Activated CD4-positive, alpha-beta T cell treated with anti-CD3 and anti-CD28 coated beads, Interleukin-2, amount 10 ng/mL, durations not matched to agents 24 days and 14 days (primary cell): Measurements from ENCODE around the gene LHFPL3. TPM values are rescaled to one million over a fixed set of nuclear protein-coding genes. Genes with fewer than 3 reads are reported as not detected.
"Not testable (repeated sequence)": the region's sequence is repeated elsewhere in the genome, so short reads cannot be mapped to it uniquely, and the experiment has no call there.

ENCODE experiments used
- DNase-seq: peaks from one replicate; pipeline ENCODE4 v3.0.0; 2022
- H3K27ac Mint-ChIP-seq: one replicate; pipeline ENCODE4 v1.8.0; 2022; ENCODE audit warnings: mild to moderate bottlenecking, mixed read lengths
- H3K27me3 Mint-ChIP-seq: one replicate; pipeline ENCODE4 v1.8.0; 2022; ENCODE audit warnings: mixed read lengths
- H3K36me3 Mint-ChIP-seq: one replicate; pipeline ENCODE4 v1.8.0; 2022; ENCODE audit warnings: low read depth, mild to moderate bottlenecking, mixed read lengths
- H3K4me1 Mint-ChIP-seq: one replicate; pipeline ENCODE4 v1.8.0; 2021; ENCODE audit warnings: mixed read lengths
- H3K4me3 Mint-ChIP-seq: one replicate; pipeline ENCODE4 v1.8.0; 2022; ENCODE audit warnings: mild to moderate bottlenecking, moderate library complexity, mixed read lengths
- H3K9me3 Mint-ChIP-seq: one replicate; pipeline ENCODE4 v1.8.0; 2021; ENCODE audit warnings: mixed read lengths
- intact Hi-C: fragments of 100-400 bp; cut with micrococcal nuclease; formaldehyde crosslinking; loops from one replicate; pipeline ENCODE4 v1.15.1; 2023
- total RNA-seq: library from RNA; stranded (reverse); gene quantifications from 2 replicates; pipeline ENCODE4 v1.2.3, GENCODE V29; 2022

Gene LHFPL3
- total RNA-seq, 1 donor from 2014 or later = not detected

DNA sequence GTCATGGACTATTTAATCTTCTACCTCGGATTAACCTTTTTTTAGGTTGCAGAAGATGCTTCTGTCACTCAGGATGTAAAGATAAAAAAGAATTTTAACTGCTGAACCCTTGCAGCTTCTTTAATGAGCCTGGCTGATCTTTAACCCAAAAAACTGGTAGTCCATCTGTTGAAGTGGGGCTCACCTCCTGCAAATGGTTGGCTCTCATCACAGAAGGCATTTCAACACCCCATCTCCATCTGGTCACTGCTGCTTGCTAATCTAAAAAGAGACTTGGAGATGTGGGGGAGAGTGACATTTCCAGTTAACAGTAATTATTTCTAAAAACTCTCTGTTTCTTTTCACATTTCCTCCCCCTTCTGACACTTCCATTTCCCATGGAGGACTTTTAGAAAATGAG lies 208.6 kb downstream of the LHFPL3 start:
- no peaks in the 10 kb centered on the region for H3K9me3 Mint-ChIP-seq

DNA sequence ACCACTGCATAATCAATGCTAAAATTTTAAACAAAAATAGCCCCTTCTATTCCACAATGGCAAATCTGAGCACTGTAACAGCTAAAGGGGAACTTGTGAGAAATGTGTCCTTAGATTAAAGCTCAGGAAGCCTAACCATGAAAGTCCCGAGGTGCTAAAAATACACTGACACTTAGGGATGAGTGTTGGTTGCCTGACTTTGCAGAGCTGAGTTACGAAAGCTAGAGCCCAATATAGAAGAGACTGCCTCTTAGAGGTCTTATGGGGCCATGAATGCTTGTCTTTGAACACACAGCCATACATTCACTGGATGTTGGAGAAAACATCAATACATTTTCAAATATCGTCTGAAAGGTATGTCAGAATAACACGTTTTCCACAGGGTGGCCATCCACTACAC lies 209.7 kb downstream of the LHFPL3 start:
- Mint-ChIP-seq H3K9me3 (no peaks in the 10 kb centered on the region), H3K27ac (no peak overlapping the region), H3K4me3 (no peak overlapping the region), H3K36me3 (no peaks in the 10 kb centered on the region), H3K27me3 (no peaks in the 10 kb centered on the region), H3K4me1 (no peaks in the 10 kb centered on the region)
- intact Hi-C loops = no loop called here
- no peak for DNase-seq

More for the DNA sequence above, 208.6 kb downstream of the LHFPL3 start:
- no peak for DNase-seq
- Mint-ChIP-seq H3K27ac (no peak overlapping the region), H3K36me3 (no peaks in the 10 kb centered on the region), H3K4me3 (no peak overlapping the region), H3K4me1 (no peaks in the 10 kb centered on the region), H3K27me3 (no peaks in the 10 kb centered on the region)
- intact Hi-C loops = no loop called here

DNA sequence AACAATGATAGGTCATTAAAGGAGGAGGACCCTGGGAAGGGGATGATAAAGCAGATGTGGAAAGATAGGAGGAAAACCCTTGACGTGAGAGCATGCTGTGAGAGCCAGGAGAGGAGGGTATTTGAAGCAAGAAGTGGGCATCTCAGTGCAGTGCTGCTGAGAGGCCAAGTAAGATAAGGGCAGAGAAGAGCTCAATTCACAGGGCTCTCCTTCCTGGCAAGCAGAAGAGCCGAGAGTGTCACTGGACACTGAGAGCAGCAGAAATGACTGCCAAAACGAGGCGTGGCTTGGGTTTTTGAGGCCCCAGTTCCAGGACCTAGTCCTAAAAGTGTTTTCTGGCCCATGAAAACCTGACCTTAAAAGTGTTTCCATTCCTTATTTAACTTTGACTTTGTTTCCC lies 213.5 kb downstream of the LHFPL3 start:
- intact Hi-C loops = no loop called here
- H3K9me3 Mint-ChIP-seq = no peaks in the 10 kb centered on the region
- H3K4me1 Mint-ChIP-seq = no peaks in the 10 kb centered on the region
- DNase-seq = no peak
- H3K36me3 Mint-ChIP-seq = no peaks in the 10 kb centered on the region
- H3K4me3 Mint-ChIP-seq = no peak overlapping the region
- no peak overlapping the region for H3K27ac Mint-ChIP-seq
- H3K27me3 Mint-ChIP-seq = no peaks in the 10 kb centered on the region

DNA sequence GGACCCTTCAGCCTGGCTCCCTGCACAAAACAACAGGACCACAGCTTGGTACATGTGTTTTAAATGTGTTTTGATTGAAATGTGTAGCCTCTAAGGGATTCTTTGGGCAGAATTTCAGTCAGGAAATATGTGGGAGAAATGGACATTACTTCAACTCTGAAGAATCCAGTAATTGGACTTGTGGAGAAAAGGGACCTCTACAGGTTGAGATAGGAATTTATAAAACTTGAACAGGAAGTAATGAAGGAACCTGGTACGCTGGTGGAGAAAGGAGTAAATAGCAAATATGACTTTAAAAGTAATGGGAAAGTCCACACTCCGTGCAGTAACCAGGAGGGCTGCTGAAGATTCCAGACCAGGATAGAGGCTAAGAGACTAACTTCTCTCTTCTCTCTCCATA lies 220.5 kb downstream of the LHFPL3 start:
- Mint-ChIP-seq H3K27ac (no peak overlapping the region), H3K36me3 (no peaks in the 10 kb centered on the region)

DNA sequence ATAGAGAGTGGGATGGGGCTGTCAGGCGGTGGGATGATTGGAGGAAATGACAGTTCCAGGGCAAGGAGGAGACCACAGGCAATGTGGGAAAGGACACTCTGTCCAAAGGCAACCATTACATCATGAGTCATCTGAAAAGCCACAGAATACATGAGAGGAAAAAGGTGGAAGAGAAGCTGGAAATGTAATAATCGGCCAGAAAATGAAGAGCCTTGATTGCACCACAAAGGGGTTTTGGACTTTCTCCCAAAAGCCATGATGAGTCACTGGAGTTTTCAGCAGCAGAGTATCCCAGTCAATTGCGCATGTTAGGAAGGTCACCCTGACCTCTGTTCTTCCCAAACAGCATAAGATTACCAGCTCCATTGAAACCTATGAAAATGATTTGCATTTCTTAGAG lies 222.0 kb downstream of the LHFPL3 start:
- no peak for DNase-seq
- no peak overlapping the region for H3K27ac Mint-ChIP-seq
- no peaks in the 10 kb centered on the region for H3K36me3 Mint-ChIP-seq
- intact Hi-C loops = no loop called here
- H3K9me3 Mint-ChIP-seq = no peaks in the 10 kb centered on the region
- H3K27me3 Mint-ChIP-seq = no peaks in the 10 kb centered on the region
- H3K4me3 Mint-ChIP-seq = no peak overlapping the region
- no peaks in the 10 kb centered on the region for H3K4me1 Mint-ChIP-seq

More for the DNA sequence above, 220.5 kb downstream of the LHFPL3 start:
- intact Hi-C loops = no loop called here
- no peaks in the 10 kb centered on the region for H3K4me1 Mint-ChIP-seq
- no peak overlapping the region for H3K4me3 Mint-ChIP-seq
- H3K27me3 Mint-ChIP-seq = no peaks in the 10 kb centered on the region
- no peak for DNase-seq
- no peaks in the 10 kb centered on the region for H3K9me3 Mint-ChIP-seq

DNA sequence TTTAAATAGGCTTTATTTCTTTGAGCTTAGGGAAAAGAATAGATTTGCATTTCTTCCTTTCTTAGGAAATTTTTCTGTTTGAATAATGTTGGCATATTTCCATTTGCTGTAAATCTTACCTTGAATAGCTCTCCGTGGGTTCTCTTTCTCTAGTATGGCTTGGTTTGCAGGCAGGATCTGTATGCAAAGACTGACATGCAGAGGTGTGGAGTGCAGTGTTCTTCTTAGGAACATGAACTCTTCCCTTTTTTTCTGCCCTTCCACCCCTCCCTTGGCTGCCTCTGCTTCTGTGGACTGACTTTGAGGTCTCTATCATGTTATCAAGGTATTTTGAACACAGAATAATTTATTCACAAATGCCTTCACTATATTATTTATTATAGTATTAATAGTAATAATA lies 222.8 kb downstream of the LHFPL3 start:
- no peaks in the 10 kb centered on the region for H3K27me3 Mint-ChIP-seq
- no peak overlapping the region for H3K4me3 Mint-ChIP-seq
- intact Hi-C loops = no loop called here
- H3K36me3 Mint-ChIP-seq = no peaks in the 10 kb centered on the region
- no peak overlapping the region for H3K27ac Mint-ChIP-seq
- H3K9me3 Mint-ChIP-seq = no peaks in the 10 kb centered on the region
- DNase-seq = no peak
- H3K4me1 Mint-ChIP-seq = no peaks in the 10 kb centered on the region

DNA sequence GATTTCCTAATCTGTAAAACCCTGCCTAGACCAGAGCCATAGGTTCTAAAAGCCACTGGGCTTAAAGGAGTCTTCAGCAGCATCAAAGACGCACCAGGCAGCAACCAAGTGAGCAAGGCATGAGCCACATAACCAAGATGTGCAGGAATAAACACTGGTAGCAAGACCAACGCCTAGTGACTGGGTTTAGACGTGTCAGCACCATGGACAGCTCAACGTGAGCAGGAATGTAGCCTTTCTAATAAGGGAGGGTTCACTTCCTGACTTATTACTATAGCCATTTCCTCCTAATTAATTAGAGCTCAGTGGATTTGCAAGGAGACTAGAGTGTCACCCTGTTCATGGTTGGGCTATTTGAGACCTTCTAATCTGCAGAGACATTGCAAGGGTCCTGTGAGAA lies 223.7 kb downstream of the LHFPL3 start:
- DNase-seq = peak; percentile 77
- Mint-ChIP-seq H3K9me3 (peaks cover 4% of the 10 kb centered on the region), H3K4me3 (no peak overlapping the region), H3K27me3 (no peaks in the 10 kb centered on the region), H3K27ac (no peak overlapping the region), H3K4me1 (no peaks in the 10 kb centered on the region), H3K36me3 (no peaks in the 10 kb centered on the region)
- intact Hi-C loops = no loop called here

DNA sequence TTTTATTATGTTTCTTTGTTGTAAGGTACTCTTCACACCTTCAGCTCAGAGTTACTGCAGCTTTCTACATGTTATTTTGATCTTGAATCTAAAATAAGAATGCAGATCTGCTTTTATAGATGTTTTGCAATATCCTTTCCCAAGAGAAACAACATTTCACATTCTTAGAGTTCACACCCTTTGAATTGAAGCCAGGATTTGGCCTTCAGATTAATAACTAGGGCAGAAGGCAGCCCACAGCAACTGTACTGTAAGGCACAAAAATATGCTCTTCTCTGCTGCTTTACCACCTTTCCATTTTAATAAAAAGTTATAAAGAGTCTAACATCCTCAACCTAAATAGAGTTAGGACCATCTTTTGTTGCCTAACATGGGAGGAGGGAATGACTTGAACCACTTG lies 224.7 kb downstream of the LHFPL3 start:
- no peak overlapping the region for H3K27ac Mint-ChIP-seq
- H3K27me3 Mint-ChIP-seq = no peaks in the 10 kb centered on the region
- no peak overlapping the region for H3K4me3 Mint-ChIP-seq
- H3K4me1 Mint-ChIP-seq = no peaks in the 10 kb centered on the region
- H3K36me3 Mint-ChIP-seq = no peaks in the 10 kb centered on the region
- DNase-seq = no peak
- intact Hi-C loops = no loop called here
- H3K9me3 Mint-ChIP-seq = peaks cover 6% of the 10 kb centered on the region

DNA sequence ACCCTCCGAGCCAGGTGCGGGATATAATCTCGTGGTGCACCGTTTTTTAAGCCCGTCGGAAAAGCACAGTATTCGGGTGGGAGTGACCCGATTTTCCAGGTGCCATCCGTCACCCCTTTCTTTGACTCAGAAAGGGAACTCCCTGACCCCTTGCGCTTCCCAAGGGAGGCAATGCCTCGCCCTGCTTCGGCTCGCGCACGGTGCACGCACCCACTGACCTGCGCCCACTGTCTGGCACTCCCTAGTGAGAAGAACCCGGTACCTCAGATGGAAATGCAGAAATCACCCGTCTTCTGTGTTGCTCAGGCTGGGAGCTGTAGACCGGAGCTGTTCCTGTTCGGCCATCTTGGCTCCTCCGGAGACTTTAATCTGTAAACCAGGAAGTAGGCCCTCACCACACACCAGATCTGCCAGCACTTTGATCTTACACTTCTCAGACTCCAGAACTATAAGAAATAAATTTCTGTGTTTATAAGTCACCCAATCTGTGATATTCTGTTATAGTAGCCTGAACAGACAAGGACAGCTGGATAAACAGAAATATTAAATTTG lies 235.0 kb downstream of the LHFPL3 start:
- H3K9me3 Mint-ChIP-seq, H3K27ac Mint-ChIP-seq, H3K36me3 Mint-ChIP-seq, intact Hi-C loops, DNase-seq, H3K27me3 Mint-ChIP-seq, H3K4me1 Mint-ChIP-seq, H3K4me3 Mint-ChIP-seq: not testable (repeated sequence)

DNA sequence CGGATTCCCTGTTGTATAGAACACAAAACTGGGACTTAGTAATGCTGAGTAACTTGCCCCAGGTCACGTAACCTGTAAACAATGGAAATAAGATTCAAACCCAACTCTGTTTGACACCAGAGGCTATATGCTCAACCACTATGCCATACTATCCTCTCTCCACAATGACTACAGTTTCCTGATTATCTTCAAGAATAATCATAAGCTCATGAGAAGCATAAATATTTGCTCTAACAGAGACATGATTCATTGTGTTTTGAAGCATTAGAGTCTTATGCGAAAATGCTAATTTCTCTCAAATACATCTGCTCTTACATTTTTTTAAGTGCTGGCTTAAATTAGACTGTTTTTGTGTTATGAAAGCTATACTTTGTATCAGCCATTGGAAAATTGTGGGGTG lies 241.3 kb downstream of the LHFPL3 start:
- Mint-ChIP-seq H3K4me1 (no peaks in the 10 kb centered on the region), H3K9me3 (no peaks in the 10 kb centered on the region), H3K36me3 (no peaks in the 10 kb centered on the region), H3K27ac (no peak overlapping the region), H3K27me3 (no peaks in the 10 kb centered on the region), H3K4me3 (no peak overlapping the region)
- intact Hi-C loops = no loop called here
- no peak for DNase-seq

DNA sequence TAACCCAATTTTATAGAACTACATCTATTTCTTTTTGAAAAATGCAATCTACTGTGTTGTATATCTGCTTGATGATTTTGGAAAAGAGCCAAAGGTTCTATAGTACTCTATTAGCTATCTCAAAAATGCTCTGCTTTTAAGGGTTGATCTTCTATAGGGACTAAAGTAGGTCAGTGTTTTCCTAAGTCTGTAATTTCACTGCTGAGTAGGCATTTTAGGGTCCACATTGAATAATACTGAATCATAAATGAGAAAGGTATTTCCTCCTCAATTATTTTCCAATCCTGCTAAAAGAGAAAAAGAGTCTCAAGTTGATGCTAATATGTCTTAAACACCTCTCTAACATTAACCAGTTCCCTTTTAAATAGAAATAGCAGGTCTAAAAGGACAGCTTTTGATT lies 244.2 kb downstream of the LHFPL3 start:
- no peaks in the 10 kb centered on the region for H3K9me3 Mint-ChIP-seq
- H3K27ac Mint-ChIP-seq = no peak overlapping the region
- no peaks in the 10 kb centered on the region for H3K36me3 Mint-ChIP-seq
- H3K27me3 Mint-ChIP-seq = no peaks in the 10 kb centered on the region
- no peak overlapping the region for H3K4me3 Mint-ChIP-seq
- intact Hi-C loops = no loop called here
- no peaks in the 10 kb centered on the region for H3K4me1 Mint-ChIP-seq
- DNase-seq = no peak

DNA sequence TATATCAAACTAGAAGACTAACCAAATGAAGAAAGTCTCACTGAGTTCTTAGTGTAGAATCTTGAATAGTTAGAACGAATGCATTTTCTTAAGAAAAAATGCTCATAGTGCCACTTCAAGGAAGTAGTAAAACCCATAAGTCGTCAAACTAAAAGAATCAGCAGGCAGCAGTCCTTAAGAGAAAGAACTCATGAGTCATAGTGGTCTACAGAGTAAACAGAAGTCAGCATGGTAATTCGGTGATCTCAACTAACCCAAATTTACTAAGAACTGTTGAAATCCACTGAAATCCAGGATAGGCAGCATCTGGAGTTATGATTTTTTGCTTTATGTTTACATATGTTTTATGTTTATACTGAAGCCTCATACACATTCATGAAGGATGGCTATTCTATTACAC lies 256.2 kb downstream of the LHFPL3 start:
- Mint-ChIP-seq H3K4me3 (no peak overlapping the region), H3K4me1 (no peaks in the 10 kb centered on the region), H3K27me3 (no peaks in the 10 kb centered on the region), H3K27ac (no peak overlapping the region), H3K9me3 (no peaks in the 10 kb centered on the region), H3K36me3 (no peaks in the 10 kb centered on the region)
- no peak for DNase-seq
- intact Hi-C loops = no loop called here

DNA sequence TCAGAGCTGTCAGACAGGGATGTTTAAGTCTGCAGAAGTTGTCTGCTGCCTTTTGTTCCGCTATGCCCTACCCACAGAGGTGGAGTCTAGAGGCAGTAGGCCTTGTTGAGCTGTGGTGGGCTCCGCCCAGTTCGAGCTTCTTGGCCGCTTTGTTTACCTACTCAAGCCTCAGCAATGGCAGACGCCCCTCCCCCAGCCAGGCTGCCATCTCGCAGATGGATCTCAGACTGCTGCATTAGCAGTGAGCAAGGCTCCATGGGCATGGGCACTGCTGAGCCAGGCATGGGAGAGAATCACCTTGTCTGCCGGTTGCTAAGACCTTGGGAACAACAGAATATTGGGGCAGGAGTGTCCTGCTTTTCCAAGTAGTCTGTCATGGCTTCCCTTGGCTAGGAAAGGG lies 267.2 kb downstream of the LHFPL3 start:
- H3K9me3 Mint-ChIP-seq, intact Hi-C loops, DNase-seq, H3K36me3 Mint-ChIP-seq, H3K27ac Mint-ChIP-seq, H3K4me1 Mint-ChIP-seq, H3K27me3 Mint-ChIP-seq, H3K4me3 Mint-ChIP-seq: not testable (repeated sequence)

DNA sequence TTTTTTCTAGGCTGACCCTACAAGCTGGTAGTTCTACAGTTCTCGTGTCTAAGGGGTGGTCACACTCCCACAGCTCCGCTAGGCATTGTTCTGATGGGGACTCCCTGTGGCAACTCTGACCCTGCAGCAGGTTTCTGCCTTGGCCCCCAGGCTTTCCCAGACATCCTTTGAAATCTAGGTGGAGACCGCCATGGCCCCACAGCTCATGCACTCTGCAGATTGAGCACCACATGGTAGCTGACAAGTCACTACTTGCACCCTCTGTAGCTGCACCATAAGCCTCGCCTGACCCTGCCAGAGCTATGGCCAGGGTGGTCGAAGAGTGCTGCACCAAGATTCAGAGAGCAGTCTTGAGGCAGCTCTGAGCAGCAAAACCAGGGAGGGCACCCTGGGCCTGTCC lies 275.6 kb downstream of the LHFPL3 start:
- intact Hi-C loops = no loop called here
- Mint-ChIP-seq H3K4me3 (no peak overlapping the region), H3K27me3 (no peaks in the 10 kb centered on the region), H3K27ac (no peak overlapping the region), H3K36me3 (no peaks in the 10 kb centered on the region), H3K9me3 (no peaks in the 10 kb centered on the region), H3K4me1 (no peaks in the 10 kb centered on the region)
- no peak for DNase-seq

DNA sequence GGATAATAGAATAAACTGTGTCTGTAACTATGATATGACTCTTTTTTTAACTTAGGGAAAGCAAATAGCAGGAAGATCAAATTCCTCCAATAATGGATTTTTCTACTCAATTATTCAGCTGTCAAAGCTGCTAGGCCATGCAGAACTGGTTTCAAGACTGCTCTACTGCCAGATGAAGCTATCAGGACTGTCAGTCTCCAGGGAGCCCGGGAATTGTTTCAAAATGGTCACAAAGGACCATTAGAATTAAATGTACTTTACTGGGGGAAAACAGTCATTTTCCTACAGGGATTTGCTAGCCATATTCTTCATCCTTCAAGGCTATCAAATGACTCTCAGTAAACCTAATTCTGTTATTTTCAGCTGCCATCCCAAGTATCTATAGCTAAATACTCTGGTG lies 276.3 kb downstream of the LHFPL3 start:
- intact Hi-C loops = no loop called here
- Mint-ChIP-seq H3K36me3 (no peaks in the 10 kb centered on the region), H3K4me1 (no peaks in the 10 kb centered on the region), H3K9me3 (no peaks in the 10 kb centered on the region), H3K4me3 (no peak overlapping the region), H3K27ac (no peak overlapping the region), H3K27me3 (no peaks in the 10 kb centered on the region)
- no peak for DNase-seq
